GM21381 (cell line): Measurements from ENCODE around the gene TUFT1.
"Not testable (repeated sequence)": the region's sequence is repeated elsewhere in the genome, so short reads cannot be mapped to it uniquely, and the experiment has no call there.

Experiments used
- ATAC-seq: cut with Tn5 transposase; IDR thresholded peaks from one replicate; pipeline ENCODE4 v1.9.1; 2021; ENCODE audit warnings: mild to moderate bottlenecking, moderate library complexity; ENCODE audit not compliant: unreplicated experiment

The TUFT1 gene

GRCh38 chr1:151574575-151575529 is 34.7 kb downstream of the TUFT1 start:
- ATAC-seq: no peak

GRCh38 chr1:151577173-151577572 is 37.1 kb downstream of the TUFT1 start:
- ATAC-seq: no peak

- ATAC-seq: no peak
These were observed 38.8 kb downstream of the TUFT1 start for GRCh38 chr1:151578941-151579340.

- ATAC-seq: no peak
These were observed 39.5 kb downstream of the TUFT1 start for GRCh38 chr1:151579436-151580225.

GRCh38 chr1:151581451-151581850 is 41.3 kb downstream of the TUFT1 start:
- ATAC-seq: no peak

GRCh38 chr1:151581921-151582320 is 41.8 kb downstream of the TUFT1 start:
- ATAC-seq: no peak

- no peak for ATAC-seq
These were observed 43.7 kb downstream of the TUFT1 start for GRCh38 chr1:151583796-151584195.

- no peak for ATAC-seq
These were observed 44.2 kb downstream of the TUFT1 start for GRCh38 chr1:151584278-151584677.

- no peak for ATAC-seq
These were observed 44.7 kb downstream of the TUFT1 start for GRCh38 chr1:151584780-151585179.

- ATAC-seq: no peak
These were observed 45.5 kb downstream of the TUFT1 start for GRCh38 chr1:151585622-151586021.

GRCh38 chr1:151590961-151591360 is 50.9 kb downstream of the TUFT1 start:
- no peak for ATAC-seq

- ATAC-seq: no peak
These were observed 53.6 kb downstream of the TUFT1 start for GRCh38 chr1:151593730-151594129.

- ATAC-seq: no peak
These were observed 54.1 kb downstream of the TUFT1 start for GRCh38 chr1:151594143-151594625.

- no peak for ATAC-seq
These were observed 56.3 kb downstream of the TUFT1 start for GRCh38 chr1:151596166-151596953.

- not testable (repeated sequence) for ATAC-seq
These were observed 62.4 kb downstream of the TUFT1 start for GRCh38 chr1:151602550-151602949.

GRCh38 chr1:151604291-151604690 is 64.2 kb downstream of the TUFT1 start:
- ATAC-seq: no peak

GRCh38 chr1:151606384-151606783 is 66.3 kb downstream of the TUFT1 start:
- no peak for ATAC-seq

GRCh38 chr1:151606857-151607256 is 66.7 kb downstream of the TUFT1 start:
- no peak for ATAC-seq

- no peak for ATAC-seq
These were observed 70.0 kb downstream of the TUFT1 start for GRCh38 chr1:151610142-151610541.

GRCh38 chr1:151611288-151611790 is 71.2 kb downstream of the TUFT1 start:
- no peak for ATAC-seq
